AG04450 (cell line): ENCODE results near the gene TRIP13. TPM values are rescaled to one million over a fixed set of nuclear protein-coding genes. Genes with fewer than 3 reads are reported as not detected.

Experiments
- CTCF ChIA-PET: fragments of 300-600, 350-600 bp; formaldehyde crosslinking; extraction: SDS; loops from one replicate; lab custom pipeline; 2022; ENCODE audit warnings: antibody characterized with exemption, inconsistent platforms; lab: Charles Lee
- POLR2A ChIA-PET: fragments of 350-600 bp; formaldehyde crosslinking; extraction: SDS; loops from one replicate; lab custom pipeline; 2021; ENCODE audit warnings: antibody characterized with exemption, inconsistent platforms; lab: Yijun Ruan, JAX
- DNase-seq: peaks from one replicate; pipeline ENCODE4 v3.0.0-alpha.2; 2011; ENCODE audit warnings: low read depth, low spot score
- H3K27ac ChIP-seq: one replicate; pipeline ENCODE4 v1.5.1; 2012; ENCODE audit warnings: low read depth, low read length, control low read depth
- H3K27me3 ChIP-seq: one replicate; pipeline ENCODE4 v1.6.0; 2012; ENCODE audit warnings: low read length; ENCODE audit not compliant: control insufficient read depth, insufficient read depth
- H3K4me3 ChIP-seq: 2 replicates; pipeline ENCODE4 v1.5.1; 2011; ENCODE audit warnings: mild to moderate bottlenecking, low read depth, low read length, control low read depth
- H3K9me3 ChIP-seq: 2 replicates; pipeline ENCODE4 v1.5.1; 2012; ENCODE audit warnings: low read length; ENCODE audit not compliant: control insufficient read depth, insufficient read depth
- polyA plus RNA-seq: library from polyadenylated mRNA; depleted of rRNA; stranded (reverse); fragments of >200 nt; gene quantifications from 2 replicates; pipeline ENCODE4 v1.2.3, GENCODE V29; 2011
- TF ChIP-seq, protein P1 (sequence below): IDR thresholded peaks from 2 replicates; pipeline ENCODE4 v1.5.1; 2011; ENCODE audit warnings: low read depth, low read length, control low read depth, inconsistent platforms

The TRIP13 gene
- polyA plus RNA-seq, 1 experiment, result 13.8 TPM

GRCh38 chr5:848671-849111 lies 44.0 kb upstream of the TRIP13 start:
- no peak for DNase-seq
- Histone ChIP-seq H3K9me3 (no peaks in the 10 kb centered on the region; the same call in 1 of the 2 replicates), H3K27me3 (peaks cover 14% of the 10 kb centered on the region), H3K4me3 (no peak overlapping the region), H3K27ac (no peak overlapping the region)
- TF ChIP-seq, protein P1, sequence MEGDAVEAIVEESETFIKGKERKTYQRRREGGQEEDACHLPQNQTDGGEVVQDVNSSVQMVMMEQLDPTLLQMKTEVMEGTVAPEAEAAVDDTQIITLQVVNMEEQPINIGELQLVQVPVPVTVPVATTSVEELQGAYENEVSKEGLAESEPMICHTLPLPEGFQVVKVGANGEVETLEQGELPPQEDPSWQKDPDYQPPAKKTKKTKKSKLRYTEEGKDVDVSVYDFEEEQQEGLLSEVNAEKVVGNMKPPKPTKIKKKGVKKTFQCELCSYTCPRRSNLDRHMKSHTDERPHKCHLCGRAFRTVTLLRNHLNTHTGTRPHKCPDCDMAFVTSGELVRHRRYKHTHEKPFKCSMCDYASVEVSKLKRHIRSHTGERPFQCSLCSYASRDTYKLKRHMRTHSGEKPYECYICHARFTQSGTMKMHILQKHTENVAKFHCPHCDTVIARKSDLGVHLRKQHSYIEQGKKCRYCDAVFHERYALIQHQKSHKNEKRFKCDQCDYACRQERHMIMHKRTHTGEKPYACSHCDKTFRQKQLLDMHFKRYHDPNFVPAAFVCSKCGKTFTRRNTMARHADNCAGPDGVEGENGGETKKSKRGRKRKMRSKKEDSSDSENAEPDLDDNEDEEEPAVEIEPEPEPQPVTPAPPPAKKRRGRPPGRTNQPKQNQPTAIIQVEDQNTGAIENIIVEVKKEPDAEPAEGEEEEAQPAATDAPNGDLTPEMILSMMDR, result no peak
- ChIA-PET CTCF (no interaction called here), POLR2A (no interaction called here)

DNA sequence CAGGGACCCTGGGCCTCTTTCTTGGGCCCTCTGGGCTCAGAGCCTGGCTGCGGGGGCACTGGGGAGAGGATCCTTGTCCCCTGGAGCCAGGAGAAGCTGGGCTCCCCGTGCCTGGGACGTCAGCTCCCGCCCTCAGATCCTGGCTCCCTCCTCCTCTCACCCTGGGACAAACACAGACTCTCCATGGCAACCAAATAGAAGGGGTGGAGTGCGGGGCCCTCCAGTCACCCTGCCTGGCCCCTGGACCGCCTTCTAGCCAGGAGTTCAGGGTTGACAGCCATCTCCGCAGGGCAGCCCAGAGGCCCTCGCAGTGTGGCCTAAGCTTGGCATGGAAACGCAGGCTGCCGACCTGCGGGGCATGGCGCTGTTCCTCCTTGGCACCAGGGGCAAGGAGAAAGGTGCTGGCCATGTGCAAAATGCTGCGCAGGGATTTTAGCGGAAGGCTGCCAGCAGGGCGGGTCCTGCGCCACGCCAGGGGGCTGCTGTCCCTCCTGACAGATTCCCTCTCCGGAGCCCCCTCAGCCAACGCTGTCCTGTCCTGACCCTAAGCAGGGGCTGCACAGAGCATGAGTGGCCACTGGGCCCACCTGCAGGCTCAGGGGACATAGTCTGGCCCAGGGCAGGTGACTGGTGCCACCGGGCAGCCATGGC lies 42.9 kb upstream of the TRIP13 start:
- CTCF ChIA-PET, result interaction anchor here (0.7 kb wide), 1 partner anchor 15 kb away, joined by 3 read pairs; no protein-coding TSS in a partner anchor
- no peak overlapping the region for H3K4me3 ChIP-seq

GRCh38 chr5:850511-851006 lies 42.1 kb upstream of the TRIP13 start, which contains the start of gene ZDHHC11:
ZDHHC11 (minus strand) TSS chr5:850986; CDS start chr5:850602, 384 bp downstream.
- TF ChIP-seq, protein P1, result no peak
- H3K27me3 ChIP-seq, result peaks cover 14% of the 10 kb centered on the region
- no peak for DNase-seq
- no peak within 1 kb of the TSS for H3K4me3 ChIP-seq
- ChIA-PET CTCF (no interaction called here), POLR2A (no interaction called here)
- H3K27ac ChIP-seq, result no peak within 1 kb of the TSS
- H3K9me3 ChIP-seq, result no peaks in the 10 kb centered on the region; the same call in 1 of the 2 replicates

More for the DNA sequence above, 42.9 kb upstream of the TRIP13 start:
- Histone ChIP-seq H3K27ac (no peak overlapping the region), H3K27me3 (peaks cover 14% of the 10 kb centered on the region), H3K9me3 (no peaks in the 10 kb centered on the region; the same call in 1 of the 2 replicates)
- TF ChIP-seq, protein P1, result no peak
- POLR2A ChIA-PET, result no interaction called here
- no peak for DNase-seq

GRCh38 chr5:851076-851475 lies 41.6 kb upstream of the TRIP13 start:
- no peak overlapping the region for H3K27ac ChIP-seq
- TF ChIP-seq, protein P1, result no peak
- no peaks in the 10 kb centered on the region; the same call in 1 of the 2 replicates for H3K9me3 ChIP-seq
- no peak for DNase-seq
- no peak overlapping the region for H3K4me3 ChIP-seq
- POLR2A ChIA-PET, result no interaction called here
- CTCF ChIA-PET, result no interaction called here
- H3K27me3 ChIP-seq, result peaks cover 14% of the 10 kb centered on the region

DNA sequence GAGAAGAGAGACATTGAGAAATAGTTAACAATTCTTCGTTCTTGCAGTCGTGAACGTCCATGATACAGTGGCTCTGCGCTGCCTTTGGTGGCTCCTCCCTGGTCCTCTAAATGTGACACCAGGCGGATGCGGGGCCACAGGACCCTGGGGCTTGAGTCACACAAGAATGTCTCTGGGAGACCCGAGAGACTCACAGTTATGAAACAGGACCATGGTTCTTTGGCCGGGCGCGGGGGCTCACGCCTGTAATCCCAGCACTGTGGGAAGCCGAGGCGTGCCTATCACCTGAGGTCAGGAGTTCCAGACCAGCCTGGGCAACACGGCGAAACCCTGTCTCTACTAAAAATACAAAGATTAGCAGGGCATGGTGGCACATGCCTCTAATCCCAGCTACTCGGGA lies 41.1 kb upstream of the TRIP13 start:
- ChIA-PET POLR2A (no interaction called here), CTCF (no interaction called here)
- DNase-seq, result no peak
- no peaks in the 10 kb centered on the region; the same call in 1 of the 2 replicates for H3K9me3 ChIP-seq
- H3K27ac ChIP-seq, result no peak overlapping the region
- TF ChIP-seq, protein P1, result no peak
- H3K4me3 ChIP-seq, result no peak overlapping the region
- H3K27me3 ChIP-seq, result peaks cover 14% of the 10 kb centered on the region
